ENCODE data around the gene COL4A5.
A peak's percentile ranks its signal among the peaks of the same experiment; 100 is the strongest.

The COL4A5 gene

GRCh38 chrX:108438110-108438623 lies 1.5 kb upstream of the COL4A5 start, which contains the start of gene COL4A6 (continued):
- TF ChIP-seq AEBP2 (tag by site-specific recombination; IDR thresholded peaks at IDR 0.05; ENCODE audit: borderline replicate concordance) (no peak), ZNF645 (tag by site-specific recombination; IDR thresholded peaks at IDR 0.05) (no peak), ZNF433 (tag by site-specific recombination; IDR thresholded peaks at IDR 0.05; ENCODE audit: low read depth) (no peak), ZNF624 (tag by site-specific recombination; IDR thresholded peaks at IDR 0.05) (no peak), REPIN1 (tag by site-specific recombination; IDR thresholded peaks at IDR 0.05; ENCODE audit: low read depth) (no peak), SP3 (tag by site-specific recombination; IDR thresholded peaks at IDR 0.05) (peak; percentile 25; the same call in 1 of the 2 replicates), ZNF112 (tag by site-specific recombination; IDR thresholded peaks at IDR 0.05) (no peak), ZFP37 (tag by site-specific recombination; IDR thresholded peaks at IDR 0.05) (no peak), ZSCAN18 (tag by site-specific recombination; IDR thresholded peaks at IDR 0.05) (no peak), ZNF391 (tag by site-specific recombination; IDR thresholded peaks at IDR 0.05; ENCODE audit: borderline replicate concordance, low read depth) (no peak), GLIS1 (tag by site-specific recombination; IDR thresholded peaks at IDR 0.05) (peak; percentile 16; the same call in 1 of the 2 replicates), ZIC2 (tag by site-specific recombination; IDR thresholded peaks at IDR 0.05) (no peak), ZNF830 (tag by site-specific recombination; IDR thresholded peaks at IDR 0.05; ENCODE audit: low read depth) (no peak), TRIM28 (IDR thresholded peaks at IDR 0.05; ENCODE audit: borderline replicate concordance, low read length) (peak; percentile 81), ZNF335 (tag by site-specific recombination; conservative IDR thresholded peaks at IDR 0.05) (peak; percentile 33), ZNF629 (tag by site-specific recombination; IDR thresholded peaks at IDR 0.05) (no peak), ZSCAN30 (tag by site-specific recombination; IDR thresholded peaks at IDR 0.05) (0 out of 2 replicates have a peak, but pooled peaks have one; percentile 9), ZNF292 (tag by site-specific recombination; IDR thresholded peaks at IDR 0.05; ENCODE audit: borderline replicate concordance, low read depth) (no peak), ZNF146 (tag by site-specific recombination; IDR thresholded peaks at IDR 0.05) (no peak), IKZF3 (tag by site-specific recombination; IDR thresholded peaks at IDR 0.05) (peak; percentile 45; the same call in 1 of the 2 replicates), ZSCAN23 (tag by site-specific recombination; IDR thresholded peaks at IDR 0.05) (no peak), INSM2 (tag by site-specific recombination; IDR thresholded peaks at IDR 0.05) (no peak), ZNF560 (tag by site-specific recombination; IDR thresholded peaks at IDR 0.05; ENCODE audit: borderline replicate concordance) (no peak), PRDM4 (tag by site-specific recombination; IDR thresholded peaks at IDR 0.05) (no peak), ZNF2 (tag by site-specific recombination; IDR thresholded peaks at IDR 0.05) (0 out of 2 replicates have a peak, but pooled peaks have one; percentile 23), ZNF776 (tag by site-specific recombination; IDR thresholded peaks at IDR 0.05; ENCODE audit: borderline replicate concordance) (no peak), BCL11A (tag by site-specific recombination; IDR thresholded peaks at IDR 0.05; ENCODE audit: low read depth) (no peak), ZNF184 (tag by site-specific recombination; IDR thresholded peaks at IDR 0.05) (no peak), ZNF555 (tag by site-specific recombination; conservative IDR thresholded peaks at IDR 0.05) (no peak), ZNF585B (tag by site-specific recombination; IDR thresholded peaks at IDR 0.05) (no peak), OSR2 (tag by site-specific recombination; IDR thresholded peaks at IDR 0.05) (no peak), ZNF214 (tag by site-specific recombination; IDR thresholded peaks at IDR 0.05; ENCODE audit: borderline replicate concordance) (no peak), ZNF416 (tag by site-specific recombination; IDR thresholded peaks at IDR 0.05) (no peak), ZNF623 (tag by site-specific recombination; IDR thresholded peaks at IDR 0.05) (no peak)
